Left lung (tissue), 10 donors: ENCODE results near the gene CARS2. TPM values are rescaled to one million over a fixed set of nuclear protein-coding genes. Genes with fewer than 3 reads are reported as not detected.

Experiments used
- ATAC-seq: fragments of 200-7000 bp; cut with Tn5 transposase; one replicate; pipeline ENCODE4 v1.9.1; 2020; ENCODE audit warnings: moderate library complexity
- DNase-seq, 4 donors: peaks; one replicate each; pipeline ENCODE4 v3.0.0-alpha.2; 2013 to 2020
- H3K27ac ChIP-seq, 2 donors: fragments of 200-600 bp; sonication (generic) in 1 of 2; one replicate each; pipeline versions ENCODE4 v1.5.0 to v1.8.0; 2020 to 2021
- H3K27me3 ChIP-seq, 2 donors: fragments of 200-600 bp; sonication (generic) in 1 of 2; one replicate each; pipeline versions ENCODE4 v1.5.0 to v1.8.0; 2020 to 2021
- H3K36me3 ChIP-seq, 2 donors: fragments of 200-600 bp; sonication (generic) in 1 of 2; one replicate each; pipeline versions ENCODE4 v1.5.0 to v1.8.0; 2020 to 2021
- H3K4me1 ChIP-seq, 2 donors: fragments of 200-600 bp; one replicate each; pipeline ENCODE4 v1.8.0; 2021
- H3K4me3 ChIP-seq, 2 donors: fragments of 200-600 bp; sonication (generic) in 1 of 2; one replicate each; pipeline versions ENCODE4 v1.5.0 to v1.8.0; 2020 to 2021; ENCODE audit warnings: mild to moderate bottlenecking in 1 of 2
- H3K9me3 ChIP-seq, 2 donors: fragments of 200-600 bp; sonication (generic) in 1 of 2; one replicate each; pipeline versions ENCODE4 v1.5.0 to v1.8.0; 2020 to 2021
- CTCF ChIP-seq, 2 donors: fragments of 200-600 bp; sonication (generic) in 1 of 2; IDR thresholded peaks; one replicate each; pipeline versions ENCODE4 v1.5.0 to v1.8.0; 2021; ENCODE audit warnings: antibody characterized with exemption in 2 of 2
- intact Hi-C, 2 donors: fragments of 100-400 bp; cut with DNase I; formaldehyde crosslinking; loops; one replicate each; pipeline versions ENCODE4 v1.11.2 to v1.14.2; 2022
- polyA plus RNA-seq, 6 donors: library from polyadenylated mRNA; unstranded; fragments of 120-200 nt; gene quantifications; one replicate each; pipeline ENCODE4 v1.2.1, GENCODE V29; 2013; ENCODE audit not compliant: insufficient read length in 6 of 6
- total RNA-seq, 2 donors: library from RNA; stranded (reverse); fragmentation: NEBNext Ultra II Directional; extraction: Animal tissue kit (Norgen Biotek cat#: 25700); gene quantifications; one replicate each; pipeline ENCODE4 v1.2.1, GENCODE V29; 2021
- donor health status: DM: no; HTN: yes; CAD: no.
- donor health status: DM: no; HTN: no; CAD: no.

CARS2 gene
- total and polyA plus RNA-seq, 8 donors, result 61.9 to 79.8 (median 71.3) TPM

- Histone ChIP-seq H3K4me1 (peaks cover 6 to 9% of the 10 kb centered on the region in 2 donors), H3K27me3 (no peaks in the 10 kb centered on the region), H3K9me3 (no peaks in the 10 kb centered on the region), H3K4me3 (no peak overlapping the region), H3K36me3 (peaks cover 0 to 81% of the 10 kb centered on the region in 2 donors), H3K27ac (no peak overlapping the region)
- ATAC-seq (no peak), DNase-seq (peak in 2 of 4 donors; percentile 19 to 50)
- no peak for TF ChIP-seq CTCF (IDR thresholded peaks at IDR 0.05)
- intact Hi-C loops, result no loop called here
These were observed 56.4 kb downstream of the CARS2 start for GRCh38 chr13:110649551-110649950.

- peaks cover 0 to 83% of the 10 kb centered on the region in 2 donors for H3K36me3 ChIP-seq
- peak in 2 of 4 donors; percentile 18 to 70 for DNase-seq
- no peaks in the 10 kb centered on the region for H3K9me3 ChIP-seq
- TF ChIP-seq CTCF (IDR thresholded peaks at IDR 0.05), result no peak
- no peaks in the 10 kb centered on the region for H3K27me3 ChIP-seq
- no peak overlapping the region for H3K4me3 ChIP-seq
- no peak for ATAC-seq
- intact Hi-C loops, result no loop called here
- peaks cover 7 to 13% of the 10 kb centered on the region in 2 donors for H3K4me1 ChIP-seq
- H3K27ac ChIP-seq, result no peak overlapping the region
These were observed 57.0 kb downstream of the CARS2 start for GRCh38 chr13:110648848-110649421.

GRCh38 chr13:110648146-110648819, 57.6 kb downstream of the CARS2 start:
- ATAC-seq, result no peak

GRCh38 chr13:110647365-110647737, 58.6 kb downstream of the CARS2 start:
- Histone ChIP-seq H3K36me3 (peaks cover 0 to 89% of the 10 kb centered on the region in 2 donors), H3K4me3 (no peak overlapping the region), H3K9me3 (no peaks in the 10 kb centered on the region), H3K27me3 (no peaks in the 10 kb centered on the region), H3K27ac (no peak overlapping the region), H3K4me1 (peaks cover 7 to 13% of the 10 kb centered on the region in 2 donors)
- TF ChIP-seq CTCF (IDR thresholded peaks at IDR 0.05), result no peak
- ATAC-seq, result no peak
- DNase-seq, result no peak
- intact Hi-C loops, result no loop called here

More at GRCh38 chr13:110648146-110648819, 57.6 kb downstream of the CARS2 start:
- H3K4me1 ChIP-seq, result peaks cover 7 to 13% of the 10 kb centered on the region in 2 donors
- H3K27ac ChIP-seq, result no peak overlapping the region
- H3K9me3 ChIP-seq, result no peaks in the 10 kb centered on the region
- no peak for TF ChIP-seq CTCF (IDR thresholded peaks at IDR 0.05)
- intact Hi-C loops, result no loop called here
- H3K4me3 ChIP-seq, result no peak overlapping the region
- peak in 1 of 4 donors; percentile 37 for DNase-seq
- no peaks in the 10 kb centered on the region for H3K27me3 ChIP-seq
- H3K36me3 ChIP-seq, result peaks cover 0 to 89% of the 10 kb centered on the region in 2 donors
